PC-9 (cell line): ENCODE results near the gene PLB1.

Experiments used
- EZH2 ChIP-seq: fragments of 200-600 bp; sonication (generic); IDR thresholded peaks from 2 replicates; pipeline ENCODE4 v1.8.0; 2017; ENCODE audit warnings: antibody characterized with exemption, low read depth
- TF ChIP-seq, protein P1 (sequence below): fragments of 200-600 bp; sonication (generic); conservative IDR thresholded peaks from 2 replicates; pipeline ENCODE4 v1.6.1; 2017; ENCODE audit warnings: mixed run types, antibody characterized with exemption, mild to moderate bottlenecking, moderate library complexity

GRCh38 chr2:28488083-28488830, 7.6 kb upstream of the PLB1 start:
- TF ChIP-seq, protein P1, sequence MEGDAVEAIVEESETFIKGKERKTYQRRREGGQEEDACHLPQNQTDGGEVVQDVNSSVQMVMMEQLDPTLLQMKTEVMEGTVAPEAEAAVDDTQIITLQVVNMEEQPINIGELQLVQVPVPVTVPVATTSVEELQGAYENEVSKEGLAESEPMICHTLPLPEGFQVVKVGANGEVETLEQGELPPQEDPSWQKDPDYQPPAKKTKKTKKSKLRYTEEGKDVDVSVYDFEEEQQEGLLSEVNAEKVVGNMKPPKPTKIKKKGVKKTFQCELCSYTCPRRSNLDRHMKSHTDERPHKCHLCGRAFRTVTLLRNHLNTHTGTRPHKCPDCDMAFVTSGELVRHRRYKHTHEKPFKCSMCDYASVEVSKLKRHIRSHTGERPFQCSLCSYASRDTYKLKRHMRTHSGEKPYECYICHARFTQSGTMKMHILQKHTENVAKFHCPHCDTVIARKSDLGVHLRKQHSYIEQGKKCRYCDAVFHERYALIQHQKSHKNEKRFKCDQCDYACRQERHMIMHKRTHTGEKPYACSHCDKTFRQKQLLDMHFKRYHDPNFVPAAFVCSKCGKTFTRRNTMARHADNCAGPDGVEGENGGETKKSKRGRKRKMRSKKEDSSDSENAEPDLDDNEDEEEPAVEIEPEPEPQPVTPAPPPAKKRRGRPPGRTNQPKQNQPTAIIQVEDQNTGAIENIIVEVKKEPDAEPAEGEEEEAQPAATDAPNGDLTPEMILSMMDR = no peak
- no peak for TF ChIP-seq EZH2
